ENCODE measurements around the gene PKIG.

The PKIG gene

GRCh38 chr20:44610313-44610962 is 28.1 kb downstream of the PKIG start:
- TF ChIP-seq ZFX (IDR thresholded peaks at IDR 0.05) (no peak), CTCF (conservative IDR thresholded peaks at IDR 0.05) (peak; percentile 74)
- no peak overlapping the region for H3K27ac ChIP-seq

GRCh38 chr20:44613575-44613974 is 31.2 kb downstream of the PKIG start:
- TF ChIP-seq CTCF (conservative IDR thresholded peaks at IDR 0.05) = no peak
- no peak for TF ChIP-seq ZFX (IDR thresholded peaks at IDR 0.05)
- H3K27ac ChIP-seq = no peak overlapping the region

- TF ChIP-seq ZFX (IDR thresholded peaks at IDR 0.05) (no peak), CTCF (conservative IDR thresholded peaks at IDR 0.05) (no peak)
- H3K27ac ChIP-seq = no peak overlapping the region
Observed at GRCh38 chr20:44614525-44614924, 32.1 kb downstream of the PKIG start.

- H3K27ac ChIP-seq = no peak overlapping the region
- TF ChIP-seq CTCF (conservative IDR thresholded peaks at IDR 0.05) (no peak), ZFX (IDR thresholded peaks at IDR 0.05) (no peak)
Observed at GRCh38 chr20:44615169-44615791, 32.9 kb downstream of the PKIG start.

GRCh38 chr20:44615876-44616603 is 33.7 kb downstream of the PKIG start:
- no peak overlapping the region for H3K27ac ChIP-seq
- no peak for TF ChIP-seq ZFX (IDR thresholded peaks at IDR 0.05)
- TF ChIP-seq CTCF (conservative IDR thresholded peaks at IDR 0.05) = no peak

GRCh38 chr20:44616604-44616964 is 34.2 kb downstream of the PKIG start:
- H3K27ac ChIP-seq = no peak overlapping the region

More at GRCh38 chr20:44616604-44616964, 34.2 kb downstream of the PKIG start:
- TF ChIP-seq ZFX (IDR thresholded peaks at IDR 0.05) (no peak), CTCF (conservative IDR thresholded peaks at IDR 0.05) (no peak)

Data from C4-2B (cell line).